K562 (cell line): ENCODE measurements around the gene MID2. TPM values are rescaled to one million over a fixed set of nuclear protein-coding genes. Genes with fewer than 3 reads are reported as not detected.

Experiments used
- ATAC-seq: fragments of 200-7000 bp; cut with Tn5 transposase; 3 replicates; pipeline ENCODE4 v1.9.1; 2020; ENCODE audit warnings: moderate library complexity
- BruUV-seq: library from RNA; stranded (reverse); fragments of 400-500 nt; replicated peaks from 2 replicates; lab custom pipeline; 2021; lab: Mats Ljungman, UMichigan
- CTCF ChIA-PET: fragments of 300-600 bp; formaldehyde crosslinking; extraction: SDS; loops from one replicate; lab custom pipeline; 2021; ENCODE audit warnings: low intra/inter-chr PET ratio; lab: Yijun Ruan, JAX
- POLR2A ChIA-PET: fragments of 300-600, 350-650 bp; sonication (Branson Sonifier 250); formaldehyde crosslinking; extraction: SDS; loops from one replicate; lab custom pipeline; 2021; ENCODE audit warnings: antibody characterized with exemption, inconsistent platforms; lab: Yijun Ruan, JAX
- DNase-seq, 4 experiments: peaks; one replicate each; pipeline versions ENCODE4 v3.0.0 to v3.0.0-alpha.2; 2011 to 2018; ENCODE audit warnings: low spot score in 3 of 4, mixed read lengths in 3 of 4; ENCODE audit errors: extremely low read depth in 1 of 4
- FAIRE-seq: peaks from 2 replicates; lab custom pipeline; 2011; peaks lifted over from hg19 to GRCh38; lab: Jason Lieb, UNC
- H2AFZ ChIP-seq: 2 replicates; pipeline ENCODE4 v1.6.0; 2011; ENCODE audit warnings: low read depth, low read length, control low read depth, inconsistent platforms
- H3K27ac ChIP-seq: fragments of 200-600 bp; 3 replicates; pipeline ENCODE4 v1.8.0; 2011; ENCODE audit warnings: low read depth, mild to moderate bottlenecking, control low read depth, inconsistent platforms, low read length, moderate library complexity, mixed read lengths; ENCODE audit errors: extremely low read depth
- H3K27me3 ChIP-seq, 2 experiments: fragments of 300-600 bp in 1 of 2; 2 replicates in 1 of 2; 3 replicates in 1 of 2; pipeline versions ENCODE4 v1.6.0 to v1.8.0; 2011; ENCODE audit warnings: inconsistent platforms in 2 of 2, low read length in 2 of 2, mild to moderate bottlenecking in 1 of 2, mixed read lengths in 1 of 2, moderate library complexity in 1 of 2; ENCODE audit not compliant: control insufficient read depth in 2 of 2, insufficient read depth in 2 of 2
- H3K36me3 ChIP-seq: fragments of 300-600 bp; 3 replicates; pipeline ENCODE4 v1.8.0; 2011; ENCODE audit warnings: mild to moderate bottlenecking, low read length, inconsistent platforms; ENCODE audit not compliant: control insufficient read depth, insufficient read depth
- H3K4me1 ChIP-seq, 2 experiments: fragments of 200-600 bp in 1 of 2; replicated peaks in 1 of 2; 2 replicates in 1 of 2; 3 replicates in 1 of 2; pipeline versions ENCODE4 v1.5.1 to v1.8.0; 2011; ENCODE audit warnings: inconsistent platforms in 2 of 2, low read length in 2 of 2, mild to moderate bottlenecking in 1 of 2, mixed read lengths in 1 of 2, moderate library complexity in 1 of 2; ENCODE audit not compliant: control insufficient read depth in 2 of 2, insufficient read depth in 2 of 2
- H3K4me2 ChIP-seq: 2 replicates; pipeline ENCODE4 v1.6.1; 2011; ENCODE audit warnings: low read length, control low read depth, inconsistent platforms, mixed read lengths; ENCODE audit not compliant: insufficient read depth
- H3K4me3 ChIP-seq: fragments of 200-600 bp; sonication (generic), shearing (Covaris generic); 2 replicates; pipeline ENCODE4 v1.5.1; 2016; ENCODE audit warnings: control low read depth, inconsistent platforms
- H3K79me2 ChIP-seq: fragments of 200-600 bp; 3 replicates; pipeline ENCODE4 v1.8.0; 2011; ENCODE audit warnings: low read length, inconsistent platforms; ENCODE audit not compliant: control insufficient read depth, insufficient read depth
- H3K9ac ChIP-seq, 2 experiments: 2 replicates each; pipeline versions ENCODE4 v1.6.0 to v1.6.1; 2011; ENCODE audit warnings: low read depth in 2 of 2, low read length in 2 of 2, control low read depth in 1 of 2, inconsistent platforms in 1 of 2, mild to moderate bottlenecking in 1 of 2, mixed read lengths in 1 of 2; ENCODE audit not compliant: insufficient read depth in 1 of 2
- H3K9me1 ChIP-seq: one replicate; pipeline ENCODE4 v1.6.0; 2011; ENCODE audit warnings: inconsistent platforms, mild to moderate bottlenecking, low read length, moderate library complexity; ENCODE audit not compliant: control insufficient read depth, insufficient read depth
- H3K9me3 ChIP-seq: replicated peaks from 2 replicates; pipeline ENCODE4 v1.5.1; 2011; ENCODE audit warnings: low read depth, low read length, inconsistent platforms; ENCODE audit not compliant: control insufficient read depth, insufficient read depth
- H4K20me1 ChIP-seq: replicated peaks from 2 replicates; pipeline ENCODE4 v1.6.1; 2011; ENCODE audit warnings: low read length, inconsistent platforms, mixed read lengths; ENCODE audit not compliant: control insufficient read depth, insufficient read depth
- ARID2 ChIP-seq: fragments of 450-650 bp; IDR thresholded peaks from 2 replicates; pipeline ENCODE4 v1.6.1; 2017; ENCODE audit warnings: antibody characterized with exemption, mild to moderate bottlenecking
- DACH1 ChIP-seq: fragments of 450-650 bp; IDR thresholded peaks from 2 replicates; pipeline ENCODE4 v1.6.1; 2018; ENCODE audit not compliant: partially characterized antibody
- FIP1L1 ChIP-seq: fragments of 200-400 bp; formaldehyde crosslinking; IDR thresholded peaks from 2 replicates; pipeline ENCODE4 v1.6.1; 2018; ENCODE audit warnings: mild to moderate bottlenecking, low read depth, low read length; ENCODE audit not compliant: poor library complexity, severe bottlenecking
- FOSL1 ChIP-seq: fragments of 200-800 bp; sonication (Bioruptor generic); conservative IDR thresholded peaks from 2 replicates; pipeline ENCODE4 v1.6.1; 2016; ENCODE audit warnings: missing genetic modification characterization, missing compliant biosample characterization
- HNRNPK ChIP-seq: fragments of 200-400 bp; formaldehyde crosslinking; IDR thresholded peaks from one replicate; pipeline ENCODE4 v1.6.1; 2018; ENCODE audit warnings: mild to moderate bottlenecking, low read depth, low read length; ENCODE audit not compliant: poor library complexity, severe bottlenecking
- HNRNPLL ChIP-seq: fragments of 200-400 bp; formaldehyde crosslinking; IDR thresholded peaks from 2 replicates; pipeline ENCODE4 v1.6.1; 2017; ENCODE audit warnings: low read length, low read depth, mild to moderate bottlenecking; ENCODE audit not compliant: poor library complexity, severe bottlenecking
- LCOR ChIP-seq: sonication (generic); formaldehyde crosslinking; IDR thresholded peaks from 2 replicates; pipeline ENCODE4 v1.8.0; 2022; ENCODE audit warnings: mild to moderate bottlenecking, missing genetic modification reagents
- MTA3 ChIP-seq: fragments of 450-650 bp; formaldehyde crosslinking; IDR thresholded peaks from 2 replicates; pipeline ENCODE4 v1.6.1; 2017; ENCODE audit warnings: mild to moderate bottlenecking, borderline replicate concordance
- SOX6 ChIP-seq: fragments of 450-650 bp; IDR thresholded peaks from 2 replicates; pipeline ENCODE4 v1.6.1; 2014; ENCODE audit warnings: mild to moderate bottlenecking
- SRSF3 ChIP-seq: fragments of 200-400 bp; formaldehyde crosslinking; IDR thresholded peaks from 2 replicates; pipeline ENCODE4 v1.6.1; 2016; ENCODE audit warnings: mild to moderate bottlenecking, low read length, moderate library complexity; ENCODE audit not compliant: insufficient read depth
- TOE1 ChIP-seq, 2 experiments: fragments of 450-650 bp in 1 of 2; sonication (generic) in 1 of 2; formaldehyde crosslinking in 1 of 2; IDR thresholded peaks; 2 replicates each; pipeline versions ENCODE4 v1.7.1 to v1.8.0; 2016 to 2022; ENCODE audit warnings: borderline replicate concordance in 2 of 2, mild to moderate bottlenecking in 2 of 2, antibody characterized with exemption in 1 of 2, inconsistent platforms in 1 of 2, low read depth in 1 of 2, missing genetic modification reagents in 1 of 2, moderate library complexity in 1 of 2
- ZNF175 ChIP-seq: fragments of 200-800 bp; sonication (Bioruptor generic); IDR thresholded peaks from 2 replicates; pipeline ENCODE4 v1.6.1; 2016; ENCODE audit warnings: low read depth, mild to moderate bottlenecking, missing genetic modification characterization, missing compliant biosample characterization
- ZNF239 ChIP-seq: fragments of 250-450 bp; sonication (Bioruptor Pico); IDR thresholded peaks from 2 replicates; pipeline ENCODE4 v1.4.0; 2020; ENCODE audit warnings: mild to moderate bottlenecking
- ZNF384 ChIP-seq: IDR thresholded peaks from 2 replicates; pipeline ENCODE4 v1.6.1; 2012; ENCODE audit warnings: low read depth, low read length, improper control_type of control experiment
- ZZZ3 ChIP-seq: fragments of 450-650 bp; IDR thresholded peaks from 2 replicates; pipeline ENCODE4 v1.6.1; 2016; ENCODE audit warnings: antibody characterized with exemption, mild to moderate bottlenecking, moderate library complexity
- WGBS: fragments of 100-300 bp; shearing (Covaris generic); methylation state at CpG from one replicate; pipeline ENCODE4 v1.1.6; 2016; ENCODE audit warnings: low coverage, mixed read lengths; ENCODE audit not compliant: insufficient coverage; ENCODE audit errors: missing lambda C conversion rate; 5-methylcytosine and 5-hydroxymethylcytosine counted together
- in situ Hi-C: fragments of 300-500 bp; cut with MboI; formaldehyde crosslinking; loops from 4 replicates; pipeline ENCODE4 v1.15.0; 2018; ENCODE audit warnings: inconsistent platforms, mixed read lengths
- intact Hi-C: fragments of 100-400 bp; cut with micrococcal nuclease; formaldehyde crosslinking; loops from 2 replicates; pipeline ENCODE4 v1.14.2; 2022
- polyA plus RNA-seq, 8 experiments: library from polyadenylated mRNA; depleted of rRNA in 4 of 8; stranded (reverse) in 5 of 8; unstranded in 3 of 8; fragments of >200 nt; fragmentation: Nextera tagmentation in 2 of 8; fragmentation: Illumina TruSeq in 1 of 8; extraction: Ambion mirVana in 2 of 8; extraction: Trizol in 1 of 8; gene quantifications; 2 replicates each; pipeline versions ENCODE4 v1.2.1 to v1.2.3, GENCODE V29; 2011 to 2014; ENCODE audit warnings: inconsistent platforms in 1 of 8, missing spikeins in 1 of 8
- total RNA-seq, 7 experiments: library from RNA; depleted of rRNA in 6 of 7; stranded (reverse); fragments of >200 nt in 6 of 7; fragmentation: Illumina TruSeq in 2 of 7; extraction: Trizol in 2 of 7; gene quantifications; 2 replicates each; pipeline versions ENCODE4 v1.2.1 to v1.2.3, GENCODE V29; 2011 to 2021; ENCODE audit warnings: low replicate concordance in 1 of 7
- TF ChIP-seq, protein P1 (sequence below): sonication (generic); formaldehyde crosslinking; IDR thresholded peaks from 2 replicates; pipeline ENCODE4 v1.8.0; 2022; ENCODE audit warnings: mild to moderate bottlenecking, low read depth, missing genetic modification reagents
- TF ChIP-seq, protein P2 (sequence below): fragments of 250-450 bp; sonication (Bioruptor Pico); IDR thresholded peaks from 2 replicates; pipeline ENCODE4 v1.5.0; 2022; ENCODE audit warnings: mild to moderate bottlenecking

MID2 gene
- total and polyA plus RNA-seq, 9 of the 15 experiments (the other 6 are each of a cell fraction or from before 2014, with no cell fraction given): 0.07 TPM; not detected in 8

DNA sequence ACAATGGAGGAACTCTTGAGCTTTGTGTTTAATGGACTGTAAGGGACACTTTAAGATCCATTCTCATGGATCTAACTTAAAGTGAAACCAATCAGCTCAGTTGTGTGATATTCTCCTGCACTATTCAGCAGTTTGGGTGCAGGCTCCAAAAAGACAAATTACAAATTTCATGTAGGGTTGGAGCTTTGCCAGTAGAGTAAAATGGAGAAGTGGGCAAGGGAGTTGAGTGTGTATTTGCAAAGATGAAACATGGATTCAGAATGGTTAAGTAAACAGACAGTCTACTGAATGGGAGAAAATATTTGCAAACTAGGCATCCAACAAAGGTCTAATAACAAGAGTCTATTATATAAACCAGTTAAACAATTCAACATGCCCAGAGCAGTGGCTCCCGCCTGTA, 21.2 kb upstream of the MID2 start:
- H3K4me3 ChIP-seq: no peak overlapping the region
- H3K9me3 ChIP-seq: no peaks in the 10 kb centered on the region
- H3K79me2 ChIP-seq: no peaks in the 10 kb centered on the region
- H2AFZ ChIP-seq: no peak overlapping the region
- H3K36me3 ChIP-seq: no peaks in the 10 kb centered on the region
- in situ Hi-C loops (no loop called here), intact Hi-C loops (no loop called here)
- H3K27ac ChIP-seq: no peak overlapping the region
- no peak for FAIRE-seq
- CTCF ChIA-PET: no interaction called here
- H3K9me1 ChIP-seq: no peaks in the 10 kb centered on the region
- 0% methylated on average over 1 of the region's 1 CpG for WGBS
- no peaks in the 10 kb centered on the region for H3K4me1 ChIP-seq
- H3K9ac ChIP-seq: no peak overlapping the region
- no peak for TF ChIP-seq LCOR (CRISPR knock-in tag)
- TF ChIP-seq HNRNPK: no peak
- no peak for TF ChIP-seq TOE1 (IDR thresholded peaks at IDR 0.05; ENCODE audit: borderline replicate concordance)
- TF ChIP-seq TOE1 (CRISPR knock-in tag; IDR thresholded peaks at IDR 0.05; ENCODE audit: borderline replicate concordance, low read depth): no peak
- no peak for TF ChIP-seq HNRNPLL
- TF ChIP-seq MTA3: no peak
- TF ChIP-seq ZNF239 (CRISPR knock-in tag): no peak
- TF ChIP-seq SOX6: no peak
- no peak for TF ChIP-seq ZZZ3
- TF ChIP-seq DACH1: no peak
- TF ChIP-seq SRSF3: no peak
- TF ChIP-seq FIP1L1: no peak
- TF ChIP-seq, protein P1, sequence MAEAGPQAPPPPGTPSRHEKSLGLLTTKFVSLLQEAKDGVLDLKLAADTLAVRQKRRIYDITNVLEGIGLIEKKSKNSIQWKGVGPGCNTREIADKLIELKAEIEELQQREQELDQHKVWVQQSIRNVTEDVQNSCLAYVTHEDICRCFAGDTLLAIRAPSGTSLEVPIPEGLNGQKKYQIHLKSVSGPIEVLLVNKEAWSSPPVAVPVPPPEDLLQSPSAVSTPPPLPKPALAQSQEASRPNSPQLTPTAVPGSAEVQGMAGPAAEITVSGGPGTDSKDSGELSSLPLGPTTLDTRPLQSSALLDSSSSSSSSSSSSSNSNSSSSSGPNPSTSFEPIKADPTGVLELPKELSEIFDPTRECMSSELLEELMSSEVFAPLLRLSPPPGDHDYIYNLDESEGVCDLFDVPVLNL: no peak
- TF ChIP-seq ARID2: no peak
- no peak for TF ChIP-seq FOSL1
- TF ChIP-seq ZNF384: no peak
- TF ChIP-seq ZNF175 (CRISPR knock-in tag): no peak
- TF ChIP-seq, protein P2, sequence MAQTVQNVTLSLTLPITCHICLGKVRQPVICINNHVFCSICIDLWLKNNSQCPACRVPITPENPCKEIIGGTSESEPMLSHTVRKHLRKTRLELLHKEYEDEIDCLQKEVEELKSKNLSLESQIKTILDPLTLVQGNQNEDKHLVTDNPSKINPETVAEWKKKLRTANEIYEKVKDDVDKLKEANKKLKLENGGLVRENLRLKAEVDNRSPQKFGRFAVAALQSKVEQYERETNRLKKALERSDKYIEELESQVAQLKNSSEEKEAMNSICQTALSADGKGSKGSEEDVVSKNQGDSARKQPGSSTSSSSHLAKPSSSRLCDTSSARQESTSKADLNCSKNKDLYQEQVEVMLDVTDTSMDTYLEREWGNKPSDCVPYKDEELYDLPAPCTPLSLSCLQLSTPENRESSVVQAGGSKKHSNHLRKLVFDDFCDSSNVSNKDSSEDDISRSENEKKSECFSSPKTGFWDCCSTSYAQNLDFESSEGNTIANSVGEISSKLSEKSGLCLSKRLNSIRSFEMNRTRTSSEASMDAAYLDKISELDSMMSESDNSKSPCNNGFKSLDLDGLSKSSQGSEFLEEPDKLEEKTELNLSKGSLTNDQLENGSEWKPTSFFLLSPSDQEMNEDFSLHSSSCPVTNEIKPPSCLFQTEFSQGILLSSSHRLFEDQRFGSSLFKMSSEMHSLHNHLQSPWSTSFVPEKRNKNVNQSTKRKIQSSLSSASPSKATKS: no peak
- no TSS peak for BruUV-seq
- H4K20me1 ChIP-seq: no peaks in the 10 kb centered on the region
- DNase-seq: no peak
- no peak overlapping the region for H3K4me2 ChIP-seq
- no peaks in the 10 kb centered on the region for H3K27me3 ChIP-seq
- POLR2A ChIA-PET: interaction anchor here (1.0 kb wide), 1 partner anchor 34 kb away, joined by 3 read pairs; no protein-coding TSS in a partner anchor
- ATAC-seq: no peak
